Cardiac fibroblast (primary cell): ENCODE data around the gene FAM174B.
A peak's percentile ranks its signal among the peaks of the same experiment; 100 is the strongest.

Source experiments
- DNase-seq, 2 donors: peaks; one replicate each; pipeline versions ENCODE4 v3.0.0 to v3.0.0-alpha.2; 2010; ENCODE audit warnings: low read depth in 2 of 2
- H3K4me3 ChIP-seq, 2 donors: replicated peaks in 1 of 2; 1 replicate in 1 of 2; 2 replicates in 1 of 2; pipeline ENCODE4 v1.5.1; 2011; ENCODE audit warnings: low read depth in 2 of 2, low read length in 2 of 2, mild to moderate bottlenecking in 2 of 2, moderate library complexity in 1 of 2
- CTCF ChIP-seq: IDR thresholded peaks from one replicate; pipeline ENCODE4 v1.5.1; 2011; ENCODE audit warnings: low read depth, mild to moderate bottlenecking, low read length, inconsistent platforms

FAM174B gene

GRCh38 chr15:92672102-92672501 lies 16.5 kb upstream of the FAM174B start:
- no peak for TF ChIP-seq CTCF
- H3K4me3 ChIP-seq = no peak overlapping the region
- no peak for DNase-seq

GRCh38 chr15:92671406-92671805 lies 15.8 kb upstream of the FAM174B start:
- DNase-seq = no peak
- TF ChIP-seq CTCF = no peak
- no peak overlapping the region for H3K4me3 ChIP-seq

- no peak for TF ChIP-seq CTCF
- no peak overlapping the region for H3K4me3 ChIP-seq
- no peak for DNase-seq
Observed at GRCh38 chr15:92670621-92671020, 15.0 kb upstream of the FAM174B start.

GRCh38 chr15:92669432-92669831 lies 13.9 kb upstream of the FAM174B start:
- peak in 1 of 2 donors; percentile 13 for DNase-seq
- no peak overlapping the region for H3K4me3 ChIP-seq
- TF ChIP-seq CTCF = no peak

GRCh38 chr15:92668620-92669019 lies 13.0 kb upstream of the FAM174B start:
- H3K4me3 ChIP-seq = no peak overlapping the region
- TF ChIP-seq CTCF = no peak
- no peak for DNase-seq

GRCh38 chr15:92667970-92668485 lies 12.5 kb upstream of the FAM174B start:
- H3K4me3 ChIP-seq = no peak overlapping the region
- DNase-seq = no peak
- no peak for TF ChIP-seq CTCF

- peak in 1 of 2 donors; percentile 45 for DNase-seq
- no peak overlapping the region for H3K4me3 ChIP-seq
- no peak for TF ChIP-seq CTCF
Observed at GRCh38 chr15:92667287-92667904, 11.8 kb upstream of the FAM174B start.
